Measurements from ENCODE around the gene BLACAT1.
"Not testable (repeated sequence)": the region's sequence is repeated elsewhere in the genome, so short reads cannot be mapped to it uniquely, and the experiment has no call there.

The BLACAT1 gene

GRCh38 chr1:205437570-205437969 lies 18.3 kb downstream of the BLACAT1 start:
- in situ Hi-C loops (cut with MboI; ENCODE audit: low sequenced_read_pairs, unreplicated experiment): no loop called here
- TF ChIP-seq CTCF (IDR thresholded peaks at IDR 0.05; ENCODE audit: borderline replicate concordance, control extremely low read depth, extremely low read depth, insufficient read depth, missing control alignments): no peak
- DNase-seq (ENCODE audit: low spot score): no peak

- no peak for TF ChIP-seq CTCF (IDR thresholded peaks at IDR 0.05; ENCODE audit: borderline replicate concordance, control extremely low read depth, extremely low read depth, insufficient read depth, missing control alignments)
- DNase-seq (ENCODE audit: low spot score): no peak
- in situ Hi-C loops (cut with MboI; ENCODE audit: low sequenced_read_pairs, unreplicated experiment): no loop called here
Measured at GRCh38 chr1:205436776-205437410, 19.0 kb downstream of the BLACAT1 start.

- no peak for DNase-seq (ENCODE audit: low spot score)
- TF ChIP-seq CTCF (IDR thresholded peaks at IDR 0.05; ENCODE audit: borderline replicate concordance, control extremely low read depth, extremely low read depth, insufficient read depth, missing control alignments): no peak
- in situ Hi-C loops (cut with MboI; ENCODE audit: low sequenced_read_pairs, unreplicated experiment): no loop called here
Measured at GRCh38 chr1:205435578-205436573, 20.0 kb downstream of the BLACAT1 start.

GRCh38 chr1:205434738-205435137 lies 21.1 kb downstream of the BLACAT1 start:
- in situ Hi-C loops (cut with MboI; ENCODE audit: low sequenced_read_pairs, unreplicated experiment): no loop called here
- DNase-seq (ENCODE audit: low spot score): no peak
- no peak for TF ChIP-seq CTCF (IDR thresholded peaks at IDR 0.05; ENCODE audit: borderline replicate concordance, control extremely low read depth, extremely low read depth, insufficient read depth, missing control alignments)

GRCh38 chr1:205432692-205433091 lies 23.2 kb downstream of the BLACAT1 start:
- in situ Hi-C loops (cut with MboI; ENCODE audit: low sequenced_read_pairs, unreplicated experiment); DNase-seq (ENCODE audit: low spot score): not testable (repeated sequence)

- no peak for TF ChIP-seq CTCF (IDR thresholded peaks at IDR 0.05; ENCODE audit: borderline replicate concordance, control extremely low read depth, extremely low read depth, insufficient read depth, missing control alignments)
- DNase-seq (ENCODE audit: low spot score): no peak
- in situ Hi-C loops (cut with MboI; ENCODE audit: low sequenced_read_pairs, unreplicated experiment): no loop called here
Measured at GRCh38 chr1:205432116-205432515, 23.7 kb downstream of the BLACAT1 start.

Measured in GM13976 (cell line).